ENCODE data around the gene WDR74.

GRCh38 chr11:62876712-62877111 is 37.3 kb upstream of the WDR74 start:
- TF ChIP-seq CHD2 (IDR thresholded peaks at IDR 0.05; ENCODE audit: low read length, partially characterized antibody) = no peak
- TF ChIP-seq JUNB (IDR thresholded peaks at IDR 0.05) = no peak
- no peak for TF ChIP-seq CTCF (IDR thresholded peaks at IDR 0.05)
- TF ChIP-seq HMGXB4 (CRISPR knock-in tag; IDR thresholded peaks at IDR 0.05; ENCODE audit: borderline replicate concordance) = no peak
- TF ChIP-seq POLR2AphosphoS2 (conservative IDR thresholded peaks at IDR 0.05; ENCODE audit: low read length) = no peak
- no peak for TF ChIP-seq HDAC2 (IDR thresholded peaks at IDR 0.05)
- no peak for TF ChIP-seq RFX5 (IDR thresholded peaks at IDR 0.05)
- TF ChIP-seq MAFK (IDR thresholded peaks at IDR 0.05; ENCODE audit: partially characterized antibody) = no peak
- TF ChIP-seq KDM1A (IDR thresholded peaks at IDR 0.05; ENCODE audit: low read depth) = no peak
- TF ChIP-seq JUN (IDR thresholded peaks at IDR 0.05) = no peak
- no peak for TF ChIP-seq SMC3 (IDR thresholded peaks at IDR 0.05)
